IMR-90 (cell line): ENCODE data around the gene COL15A1. TPM values are rescaled to one million over a fixed set of nuclear protein-coding genes. Genes with fewer than 3 reads are reported as not detected.

ENCODE experiments used
- ATAC-seq: fragments of 200-7000 bp; cut with Tn5 transposase; 2 replicates; pipeline ENCODE4 v1.9.1; 2020; ENCODE audit warnings: low read depth, mild to moderate bottlenecking, moderate library complexity
- BruUV-seq: library from RNA; stranded (reverse); fragments of 400-500 nt; replicated peaks from 2 replicates; lab custom pipeline; 2021; lab: Mats Ljungman, UMichigan
- CTCF ChIA-PET: fragments of 300-600 bp; formaldehyde crosslinking; extraction: SDS; loops from one replicate; lab custom pipeline; 2021; ENCODE audit warnings: antibody characterized with exemption; lab: Yijun Ruan, JAX
- POLR2A ChIA-PET: fragments of 300-600 bp; sonication (Branson Sonifier 250); formaldehyde crosslinking; loops from one replicate; lab custom pipeline; 2022; ENCODE audit warnings: antibody characterized with exemption; ENCODE audit not compliant: unreplicated experiment; lab: Charles Lee
- DNase-seq: peaks from one replicate; pipeline ENCODE4 v3.0.0; 2013
- H2AFZ ChIP-seq: replicated peaks from 2 replicates; pipeline ENCODE3; 2013; ENCODE audit warnings: low read length, mild to moderate bottlenecking; ENCODE audit not compliant: poor library complexity
- H2AK5ac ChIP-seq: 2 replicates; pipeline ENCODE4 v1.6.1; 2013; ENCODE audit warnings: low read depth, low read length, inconsistent platforms
- H2AK9ac ChIP-seq: replicated peaks from 2 replicates; pipeline ENCODE3; 2013; ENCODE audit warnings: mild to moderate bottlenecking, low read depth, low read length, moderate library complexity; ENCODE audit not compliant: poor library complexity
- H2BK120ac ChIP-seq: 2 replicates; pipeline ENCODE4 v1.6.1; 2013; ENCODE audit warnings: low read depth, low read length, inconsistent platforms
- H2BK15ac ChIP-seq: 3 replicates; pipeline ENCODE4 v1.6.1; 2013; ENCODE audit warnings: low read depth, low read length, inconsistent platforms
- H2BK20ac ChIP-seq: 2 replicates; pipeline ENCODE4 v1.6.1; 2013; ENCODE audit warnings: low read depth, mild to moderate bottlenecking, inconsistent platforms, low read length, moderate library complexity
- H2BK5ac ChIP-seq: 2 replicates; pipeline ENCODE4 v1.6.1; 2013; ENCODE audit warnings: mild to moderate bottlenecking, low read depth, low read length, inconsistent platforms; ENCODE audit not compliant: poor library complexity, severe bottlenecking
- H3K14ac ChIP-seq: replicated peaks from 2 replicates; pipeline ENCODE4 v1.6.1; 2013; ENCODE audit warnings: low read depth, low read length, inconsistent platforms
- H3K18ac ChIP-seq: 2 replicates; pipeline ENCODE4 v1.6.1; 2013; ENCODE audit warnings: low read depth, low read length, control low read depth
- H3K23ac ChIP-seq: 2 replicates; pipeline ENCODE4 v1.6.1; 2013; ENCODE audit warnings: low read depth, low read length, inconsistent platforms
- H3K27ac ChIP-seq: 2 replicates; pipeline ENCODE4 v1.5.1; 2013; ENCODE audit warnings: mild to moderate bottlenecking, control low read depth, low read length; ENCODE audit not compliant: insufficient read depth
- H3K27me3 ChIP-seq: 2 replicates; pipeline ENCODE4 v1.6.1; 2013; ENCODE audit warnings: low read length; ENCODE audit not compliant: control insufficient read depth, insufficient read depth
- H3K36me3 ChIP-seq: 2 replicates; pipeline ENCODE4 v1.6.1; 2013; ENCODE audit warnings: low read length, mixed read lengths; ENCODE audit not compliant: control insufficient read depth, insufficient read depth
- H3K4ac ChIP-seq: 2 replicates; pipeline ENCODE4 v1.6.1; 2013; ENCODE audit warnings: low read depth, low read length, inconsistent platforms
- H3K4me1 ChIP-seq: 2 replicates; pipeline ENCODE4 v1.6.1; 2013; ENCODE audit warnings: low read length, mixed read lengths; ENCODE audit not compliant: control insufficient read depth, insufficient read depth
- H3K4me2 ChIP-seq: 2 replicates; pipeline ENCODE4 v1.6.1; 2013; ENCODE audit warnings: low read depth, mild to moderate bottlenecking, control low read depth, low read length, moderate library complexity
- H3K4me3 ChIP-seq: 2 replicates; pipeline ENCODE4 v1.5.1; 2013; ENCODE audit warnings: low read depth, mild to moderate bottlenecking, control low read depth, low read length, moderate library complexity; ENCODE audit not compliant: insufficient read depth
- H3K56ac ChIP-seq: 2 replicates; pipeline ENCODE4 v1.6.1; 2013; ENCODE audit warnings: low read length, inconsistent platforms; ENCODE audit not compliant: insufficient read depth; ENCODE audit errors: extremely low read depth
- H3K79me1 ChIP-seq, 2 experiments: 2 replicates each; pipeline ENCODE4 v1.6.1; 2013; ENCODE audit warnings: low read length in 2 of 2, inconsistent platforms in 1 of 2, low read depth in 1 of 2
- H3K9ac ChIP-seq: 2 replicates; pipeline ENCODE4 v1.6.1; 2013; ENCODE audit warnings: low read depth, low read length, control low read depth
- H3K9me1 ChIP-seq: 2 replicates; pipeline ENCODE4 v1.6.1; 2013; ENCODE audit warnings: low read length, inconsistent platforms; ENCODE audit not compliant: insufficient read depth
- H3K9me3 ChIP-seq: 2 replicates; pipeline ENCODE4 v1.6.1; 2013; ENCODE audit warnings: low read length; ENCODE audit not compliant: control insufficient read depth, insufficient read depth
- H4K20me1 ChIP-seq: 2 replicates; pipeline ENCODE4 v1.6.1; 2013; ENCODE audit warnings: low read length, inconsistent platforms; ENCODE audit not compliant: insufficient read depth
- H4K5ac ChIP-seq: 2 replicates; pipeline ENCODE4 v1.6.1; 2013; ENCODE audit warnings: mild to moderate bottlenecking, low read depth, low read length, control low read depth
- H4K8ac ChIP-seq, 2 experiments: 2 replicates each; pipeline ENCODE4 v1.6.1; 2013; ENCODE audit warnings: low read depth in 2 of 2, low read length in 2 of 2, control low read depth in 1 of 2, inconsistent platforms in 1 of 2
- H4K91ac ChIP-seq: 2 replicates; pipeline ENCODE4 v1.6.1; 2013; ENCODE audit warnings: low read depth, low read length, inconsistent platforms; ENCODE audit not compliant: insufficient read depth
- BHLHE40 ChIP-seq: fragments of 150-350 bp; IDR thresholded peaks from 2 replicates; pipeline ENCODE4 v1.6.1; 2016; ENCODE audit warnings: mild to moderate bottlenecking, low read depth, low read length
- CEBPB ChIP-seq: IDR thresholded peaks from 2 replicates; pipeline ENCODE4 v1.6.1; 2012; ENCODE audit warnings: low read depth, low read length, improper control_type of control experiment
- CHD1 ChIP-seq: IDR thresholded peaks from 2 replicates; pipeline ENCODE4 v1.6.1; 2012; ENCODE audit warnings: low read depth, low read length, improper control_type of control experiment
- CTCF ChIP-seq: conservative IDR thresholded peaks from 2 replicates; pipeline ENCODE4 v1.5.1; 2012; ENCODE audit warnings: mild to moderate bottlenecking, low read depth, low read length, improper control_type of control experiment
- ELK1 ChIP-seq: fragments of 150-350 bp; IDR thresholded peaks from 2 replicates; pipeline ENCODE4 v1.6.1; 2016; ENCODE audit warnings: low read depth, mild to moderate bottlenecking, low read length, moderate library complexity, borderline replicate concordance
- FOS ChIP-seq: fragments of 150-350 bp; IDR thresholded peaks from 2 replicates; pipeline ENCODE4 v1.6.1; 2016; ENCODE audit warnings: low read depth, low read length
- MAFK ChIP-seq: IDR thresholded peaks from 2 replicates; pipeline ENCODE4 v1.6.1; 2012; ENCODE audit warnings: low read depth, low read length, improper control_type of control experiment
- MXI1 ChIP-seq: IDR thresholded peaks from 2 replicates; pipeline ENCODE4 v1.6.1; 2012; ENCODE audit warnings: low read depth, mild to moderate bottlenecking, low read length, moderate library complexity, borderline replicate concordance
- NFE2L2 ChIP-seq: fragments of 150-350 bp; IDR thresholded peaks from 2 replicates; pipeline ENCODE4 v1.6.1; 2016; ENCODE audit warnings: low read depth, mild to moderate bottlenecking, low read length
- WGBS, 2 experiments: methylation state at CpG; one replicate each; pipeline versions ENCODE4 v1.1.5 to v1.1.7; 2013; ENCODE audit warnings: missing lambda C conversion rate in 2 of 2; ENCODE audit not compliant: insufficient read length in 1 of 2; ENCODE audit errors: extremely low coverage in 2 of 2; 5-methylcytosine and 5-hydroxymethylcytosine counted together
- dilution Hi-C: fragments of 300-500 bp; cut with HindIII; formaldehyde crosslinking; loops from one replicate; pipeline ENCODE4 v1.14.3; 2018; ENCODE audit warnings: low sequenced_read_pairs; ENCODE audit not compliant: unreplicated experiment
- in situ Hi-C: fragments of 300-500 bp; cut with MboI; formaldehyde crosslinking; loops from 3 replicates; pipeline ENCODE4 v1.14.3; 2019; ENCODE audit warnings: low sequenced_read_pairs, inconsistent platforms, mixed read lengths
- intact Hi-C: fragments of 100-400 bp; cut with micrococcal nuclease; formaldehyde crosslinking; loops from 2 replicates; pipeline ENCODE4 v1.10.0; 2022
- polyA plus RNA-seq, 3 experiments: library from polyadenylated mRNA; depleted of rRNA; stranded (reverse); fragments of >200 nt; gene quantifications; 2 replicates each; pipeline ENCODE4 v1.2.3, GENCODE V29; 2012; ENCODE audit warnings: low replicate concordance in 1 of 3
- total RNA-seq: library from RNA; depleted of rRNA; stranded (reverse); fragments of >200 nt; gene quantifications from 2 replicates; pipeline ENCODE4 v1.2.3, GENCODE V29; 2012
- TF ChIP-seq, protein P1 (sequence below): fragments of 150-350 bp; IDR thresholded peaks from 2 replicates; pipeline ENCODE4 v1.6.1; 2017; ENCODE audit warnings: mild to moderate bottlenecking, antibody characterized with exemption, low read length, low read depth

The COL15A1 gene
- total and polyA plus RNA-seq, 2 of the 4 experiments (the other 2 are of a cell fraction) = 2.2 to 3.7 TPM

- Histone ChIP-seq H2BK5ac (peak overlapping the region; percentile 99), H2AK9ac (peak overlapping the region; percentile 61), H2BK20ac (peak overlapping the region; percentile 97), H3K9ac (peak overlapping the region; percentile 35), H4K20me1 (peaks cover 6% of the 10 kb centered on the region; the same call in 1 of the 2 replicates), H4K91ac (peak overlapping the region; percentile 100), H4K5ac (peak overlapping the region; percentile 95), H4K8ac (peak overlapping the region; percentile 90 to 96), H2BK120ac (peak overlapping the region; percentile 98), H3K4me2 (peak overlapping the region; percentile 25; the same call in 1 of the 2 replicates), H3K4me3 (no peak overlapping the region), H3K23ac (peak overlapping the region; percentile 96), H3K56ac (peak overlapping the region; percentile 86), H3K27me3 (no peaks in the 10 kb centered on the region), H3K9me3 (no peaks in the 10 kb centered on the region), H2AFZ (peak overlapping the region; percentile 9), H3K4ac (peak overlapping the region; percentile 98), H3K27ac (peak overlapping the region; percentile 98), H3K79me1 (peaks cover 0 to 15% of the 10 kb centered on the region in 2 experiments; a peak in 3 of 4 replicates), H3K36me3 (peaks cover 54% of the 10 kb centered on the region), H2AK5ac (peak overlapping the region; percentile 98), H2BK15ac (peak overlapping the region; percentile 96), H3K9me1 (peaks cover 31% of the 10 kb centered on the region), H3K14ac (peak overlapping the region; percentile 95), H3K18ac (peak overlapping the region; percentile 100), H3K4me1 (peaks cover 33% of the 10 kb centered on the region)
- WGBS, 2 experiments = 17% methylated on average over 2 of the region's 4 CpGs; no CpG with 5 or more reads in 1 of the 2 experiments
- in situ Hi-C loops = loop anchor here (5.0 kb wide), 1 partner anchor 118 kb away; no protein-coding TSS in a partner anchor
- peak; percentile 80 for TF ChIP-seq CEBPB
- no peak for TF ChIP-seq CTCF
- peak; percentile 71 for TF ChIP-seq MXI1
- TF ChIP-seq, protein P1, sequence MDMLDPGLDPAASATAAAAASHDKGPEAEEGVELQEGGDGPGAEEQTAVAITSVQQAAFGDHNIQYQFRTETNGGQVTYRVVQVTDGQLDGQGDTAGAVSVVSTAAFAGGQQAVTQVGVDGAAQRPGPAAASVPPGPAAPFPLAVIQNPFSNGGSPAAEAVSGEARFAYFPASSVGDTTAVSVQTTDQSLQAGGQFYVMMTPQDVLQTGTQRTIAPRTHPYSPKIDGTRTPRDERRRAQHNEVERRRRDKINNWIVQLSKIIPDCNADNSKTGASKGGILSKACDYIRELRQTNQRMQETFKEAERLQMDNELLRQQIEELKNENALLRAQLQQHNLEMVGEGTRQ = no peak
- TF ChIP-seq FOS = no peak; the same call in 1 of the 2 replicates
- TF ChIP-seq NFE2L2 = peak; percentile 67
- TF ChIP-seq ELK1 = no peak
- TF ChIP-seq BHLHE40 = 0 out of 2 replicates have a peak, but pooled peaks have one; percentile 35
- 0 out of 2 replicates have a peak, but pooled peaks have one; percentile 5 for TF ChIP-seq MAFK
- no peak for TF ChIP-seq CHD1
- BruUV-seq = TSS peak; percentile 42
- dilution Hi-C loops = no loop called here
- ATAC-seq = peak; percentile 90
- intact Hi-C loops = loop anchor here (1.0 to 5.0 kb wide), 3 partner anchors 11 to 88 kb away; partner anchors contain the start of gene TGFBR1
- peak; percentile 99 for DNase-seq
- ChIA-PET POLR2A (interaction anchor here (0.6 kb wide), 1 partner anchor 1285 kb away, joined by 3 read pairs; no protein-coding TSS in a partner anchor), CTCF (interaction anchor here (0.5 to 1.0 kb wide), 4 partner anchors 10 to 150 kb away, joined by 3 read pairs; no protein-coding TSS in a partner anchor)
These were observed 76.0 kb downstream of the COL15A1 start for GRCh38 chr9:99019510-99020331.
